ENCODE data around the gene AFF1. TPM values are rescaled to one million over a fixed set of nuclear protein-coding genes. Genes with fewer than 3 reads are reported as not detected.

AFF1 gene
- total RNA-seq, 4 donors from 2014 or later: 72.5 to 128 (median 108) TPM

GRCh38 chr4:87128006-87128705 is 193.3 kb downstream of the AFF1 start:
- no peak overlapping the region for H3K27ac ChIP-seq
- no peaks in the 10 kb centered on the region for H3K27me3 ChIP-seq
- peaks cover 0 to 79% (median 0%) of the 10 kb centered on the region in 3 donors for H3K36me3 ChIP-seq
- DNase-seq: no peak
- H3K4me3 ChIP-seq: no peak overlapping the region
- no peaks in the 10 kb centered on the region for H3K9me3 ChIP-seq
- H3K4me1 ChIP-seq: no peaks in the 10 kb centered on the region
- TF ChIP-seq POLR2A (IDR thresholded peaks at IDR 0.05): no peak
- TF ChIP-seq CTCF (IDR thresholded peaks at IDR 0.05): no peak

GRCh38 chr4:87129681-87130080 is 194.9 kb downstream of the AFF1 start:
- no peak for TF ChIP-seq POLR2A (IDR thresholded peaks at IDR 0.05)
- no peak for TF ChIP-seq CTCF (IDR thresholded peaks at IDR 0.05)
- H3K36me3 ChIP-seq: peaks cover 0 to 92% (median 0%) of the 10 kb centered on the region in 3 donors
- H3K4me1 ChIP-seq: no peaks in the 10 kb centered on the region

GRCh38 chr4:87130985-87131703 is 196.3 kb downstream of the AFF1 start:
- H3K36me3 ChIP-seq: peaks cover 0 to 92% (median 0%) of the 10 kb centered on the region in 3 donors
- H3K9me3 ChIP-seq: no peaks in the 10 kb centered on the region
- no peak overlapping the region for H3K4me3 ChIP-seq
- DNase-seq: no peak
- H3K27ac ChIP-seq: no peak overlapping the region
- no peak for TF ChIP-seq CTCF (IDR thresholded peaks at IDR 0.05)
- TF ChIP-seq POLR2A (IDR thresholded peaks at IDR 0.05): no peak
- no peaks in the 10 kb centered on the region for H3K27me3 ChIP-seq
- H3K4me1 ChIP-seq: no peaks in the 10 kb centered on the region

More at GRCh38 chr4:87129681-87130080, 194.9 kb downstream of the AFF1 start:
- Histone ChIP-seq H3K27me3 (no peaks in the 10 kb centered on the region), H3K4me3 (no peak overlapping the region), H3K27ac (no peak overlapping the region), H3K9me3 (no peaks in the 10 kb centered on the region)
- DNase-seq: no peak

- no peaks in the 10 kb centered on the region for H3K27me3 ChIP-seq
- no peak overlapping the region for H3K27ac ChIP-seq
- no peaks in the 10 kb centered on the region for H3K9me3 ChIP-seq
- no peaks in the 10 kb centered on the region for H3K4me1 ChIP-seq
- DNase-seq: no peak
- H3K4me3 ChIP-seq: no peak overlapping the region
- H3K36me3 ChIP-seq: peaks cover 0 to 98% (median 0%) of the 10 kb centered on the region in 3 donors
- TF ChIP-seq POLR2A (IDR thresholded peaks at IDR 0.05) (no peak), CTCF (IDR thresholded peaks at IDR 0.05) (no peak)
Observed at GRCh38 chr4:87132035-87132434, 197.2 kb downstream of the AFF1 start.

GRCh38 chr4:87133183-87133582 is 198.4 kb downstream of the AFF1 start:
- no peaks in the 10 kb centered on the region for H3K4me1 ChIP-seq
- H3K27ac ChIP-seq: no peak overlapping the region
- peaks cover 0 to 97% (median 0%) of the 10 kb centered on the region in 3 donors for H3K36me3 ChIP-seq
- no peak for TF ChIP-seq POLR2A (IDR thresholded peaks at IDR 0.05)
- no peak for DNase-seq
- no peaks in the 10 kb centered on the region for H3K9me3 ChIP-seq
- H3K4me3 ChIP-seq: no peak overlapping the region
- H3K27me3 ChIP-seq: no peaks in the 10 kb centered on the region

GRCh38 chr4:87134122-87134521 is 199.3 kb downstream of the AFF1 start:
- H3K36me3 ChIP-seq: peaks cover 0 to 87% (median 0%) of the 10 kb centered on the region in 3 donors

More at GRCh38 chr4:87134122-87134521, 199.3 kb downstream of the AFF1 start:
- TF ChIP-seq POLR2A (IDR thresholded peaks at IDR 0.05) (no peak), CTCF (IDR thresholded peaks at IDR 0.05) (no peak)
- Histone ChIP-seq H3K27me3 (no peaks in the 10 kb centered on the region), H3K27ac (no peak overlapping the region), H3K4me1 (no peaks in the 10 kb centered on the region), H3K9me3 (no peaks in the 10 kb centered on the region), H3K4me3 (no peak overlapping the region)
- no peak for DNase-seq
